ENCODE measurements around the gene HAL.

The HAL gene

DNA sequence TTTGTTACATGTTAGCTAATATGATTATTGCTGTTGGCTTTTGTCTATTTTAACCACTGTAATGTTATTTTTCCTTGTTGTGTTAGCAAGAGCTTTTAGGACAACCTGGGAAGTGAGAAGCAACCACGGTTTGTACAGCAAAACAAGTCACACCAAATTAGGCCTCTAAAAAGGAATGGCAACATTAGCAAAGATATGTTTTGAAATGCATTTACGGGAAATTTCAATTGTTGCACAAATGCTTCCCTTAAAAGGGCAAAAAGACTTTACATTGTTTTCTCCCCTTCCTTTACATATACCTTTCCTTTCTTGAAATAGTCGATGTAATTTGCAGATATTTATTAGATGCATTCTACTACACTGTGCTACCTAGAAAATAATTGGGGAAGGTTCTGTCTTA lies 43.4 kb upstream of the HAL start (continued):
- TF ChIP-seq ZBTB17 (tag by site-specific recombination; IDR thresholded peaks at IDR 0.05) (no peak), ZFP41 (tag by site-specific recombination; IDR thresholded peaks at IDR 0.05; ENCODE audit: borderline replicate concordance) (no peak), ZNF596 (tag by site-specific recombination; IDR thresholded peaks at IDR 0.05) (no peak)

DNA sequence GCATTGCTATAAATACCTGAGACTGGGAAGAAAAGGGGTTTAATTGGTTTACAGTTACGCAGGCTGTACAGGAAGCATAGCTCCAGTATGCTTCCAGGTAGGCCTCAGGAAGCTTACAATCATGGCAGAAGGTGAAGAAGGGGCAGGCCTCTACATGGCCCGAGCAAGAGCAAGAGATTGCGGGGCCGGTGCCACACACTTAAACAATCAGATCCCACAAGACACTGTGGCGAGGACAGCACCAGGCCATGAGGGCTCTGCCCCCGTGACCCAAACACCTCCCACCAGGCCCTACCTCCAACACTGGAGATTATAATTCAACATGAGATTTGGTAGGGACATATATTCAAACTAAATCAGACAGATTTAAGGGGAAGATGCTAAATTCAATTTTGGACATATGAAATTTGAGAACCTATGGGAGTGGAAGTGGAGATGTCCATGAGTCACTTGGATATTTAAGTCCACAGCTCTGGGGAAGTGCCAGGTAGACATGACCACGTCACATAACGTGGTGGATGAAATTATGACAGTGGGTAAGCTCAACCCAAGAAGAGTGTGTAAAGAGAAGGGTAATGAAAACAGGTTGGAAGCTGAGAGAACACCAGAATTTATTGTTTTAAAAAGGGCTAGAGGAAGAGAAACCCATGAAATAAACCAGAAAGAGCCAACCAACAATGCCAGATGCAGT lies 40.8 kb upstream of the HAL start:
- ChIA-PET CTCF (no interaction called here), POLR2A (interaction anchor here (0.7 to 1.7 kb wide), 2 partner anchors 16 to 218 kb away, joined by 5 to 7 read pairs; no protein-coding TSS in a partner anchor)
- peaks cover 5% of the 10 kb centered on the region; the same call in 1 of the 2 replicates for H3K4me1 ChIP-seq (ENCODE audit: control insufficient read depth, insufficient read depth, low read length)
- H3K27ac ChIP-seq (ENCODE audit: extremely low read depth, low read depth, low read length): no peak overlapping the region
- TF ChIP-seq, protein P1, sequence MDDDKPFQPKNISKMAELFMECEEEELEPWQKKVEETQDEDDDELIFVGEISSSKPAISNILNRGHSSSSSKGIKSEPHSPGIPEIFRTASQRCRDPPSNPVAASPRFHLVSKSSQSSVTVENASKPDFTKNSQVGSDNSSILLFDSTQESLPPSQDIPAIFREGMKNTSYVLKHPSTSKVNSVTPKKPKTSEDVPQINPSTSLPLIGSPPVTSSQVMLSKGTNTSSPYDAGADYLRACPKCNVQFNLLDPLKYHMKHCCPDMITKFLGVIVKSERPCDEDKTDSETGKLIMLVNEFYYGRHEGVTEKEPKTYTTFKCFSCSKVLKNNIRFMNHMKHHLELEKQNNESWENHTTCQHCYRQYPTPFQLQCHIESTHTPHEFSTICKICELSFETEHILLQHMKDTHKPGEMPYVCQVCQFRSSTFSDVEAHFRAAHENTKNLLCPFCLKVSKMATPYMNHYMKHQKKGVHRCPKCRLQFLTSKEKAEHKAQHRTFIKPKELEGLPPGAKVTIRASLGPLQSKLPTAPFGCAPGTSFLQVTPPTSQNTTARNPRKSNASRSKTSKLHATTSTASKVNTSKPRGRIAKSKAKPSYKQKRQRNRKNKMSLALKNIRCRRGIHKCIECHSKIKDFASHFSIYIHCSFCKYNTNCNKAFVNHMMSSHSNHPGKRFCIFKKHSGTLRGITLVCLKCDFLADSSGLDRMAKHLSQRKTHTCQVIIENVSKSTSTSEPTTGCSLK (tag by site-specific recombination; IDR thresholded peaks at IDR 0.05): no peak
- H3K4me3 ChIP-seq (ENCODE audit: low read depth, low read length): no peak overlapping the region
- H3K9me3 ChIP-seq (ENCODE audit: control insufficient read depth, insufficient read depth, low read depth, low read length): no peaks in the 10 kb centered on the region
- no peaks in the 10 kb centered on the region for H3K36me3 ChIP-seq (ENCODE audit: control insufficient read depth in 2 of 2, insufficient read depth in 1 of 2, low read length in 2 of 2)

GRCh38 chr12:96035283-96036236 lies 39.4 kb upstream of the HAL start, which contains the start of gene LTA4H:
TSS of gene LTA4H (minus strand) at chr12:96035587. CDS start at chr12:96035519, 68 bp downstream.
- ChIA-PET CTCF (interaction anchor here (0.7 to 1.0 kb wide), 2 partner anchors 30 to 59 kb away, joined by 3 read pairs; no protein-coding TSS in a partner anchor), POLR2A (interaction anchor here (0.6 to 1.7 kb wide), 19 partner anchors 10 to 1032 kb away, joined by 3 to 10 read pairs (median 3); partner anchors contain the start of genes AMDHD1, CCDC38, METAP2 and NDUFA12)
- Histone ChIP-seq H3K36me3 (ENCODE audit: control insufficient read depth in 2 of 2, insufficient read depth in 1 of 2, low read length in 2 of 2) (no peaks in the 10 kb centered on the region), H3K4me1 (ENCODE audit: control insufficient read depth, insufficient read depth, low read length) (peaks cover 5% of the 10 kb centered on the region; the same call in 1 of the 2 replicates), H3K9me3 (ENCODE audit: control insufficient read depth, insufficient read depth, low read depth, low read length) (no peaks in the 10 kb centered on the region), H3K4me3 (ENCODE audit: low read depth, low read length) (peak within 1 kb of the TSS; percentile 100), H3K27ac (ENCODE audit: extremely low read depth, low read depth, low read length) (peak within 1 kb of the TSS; percentile 75)
- TF ChIP-seq YY2 (tag by site-specific recombination; IDR thresholded peaks at IDR 0.05) (0 out of 2 replicates have a peak, but pooled peaks have one; percentile 23), ZNF341 (tag by site-specific recombination; IDR thresholded peaks at IDR 0.05; ENCODE audit: low read depth) (peak; percentile 64), ZNF302 (tag by site-specific recombination; IDR thresholded peaks at IDR 0.05; ENCODE audit: low read depth) (no peak), HOXD13 (CRISPR knock-in tag; IDR thresholded peaks at IDR 0.05; ENCODE audit: borderline replicate concordance) (no peak), ZNF202 (tag by site-specific recombination; IDR thresholded peaks at IDR 0.05; ENCODE audit: borderline replicate concordance) (no peak), KLF10 (tag by site-specific recombination; IDR thresholded peaks at IDR 0.05) (peak; percentile 40; the same call in 1 of the 2 replicates), SCRT2 (tag by site-specific recombination; IDR thresholded peaks at IDR 0.05) (0 out of 2 replicates have a peak, but pooled peaks have one; percentile 33), ZNF2 (tag by site-specific recombination; IDR thresholded peaks at IDR 0.05) (peak; percentile 95), KLF1 (tag by site-specific recombination; IDR thresholded peaks at IDR 0.05) (peak; percentile 81), BCL11A (tag by site-specific recombination; IDR thresholded peaks at IDR 0.05; ENCODE audit: low read depth) (no peak), ZNF623 (tag by site-specific recombination; IDR thresholded peaks at IDR 0.05) (peak; percentile 11; the same call in 1 of the 2 replicates), SETDB1 (IDR thresholded peaks at IDR 0.05; ENCODE audit: insufficient read length, low read length) (no peak), ZNF10 (tag by site-specific recombination; IDR thresholded peaks at IDR 0.05) (peak; percentile 57; the same call in 1 of the 2 replicates), IKZF3 (tag by site-specific recombination; IDR thresholded peaks at IDR 0.05) (no peak), ZNF660 (tag by site-specific recombination; IDR thresholded peaks at IDR 0.05) (peak; percentile 95), ZBTB7A (tag by site-specific recombination; IDR thresholded peaks at IDR 0.05; ENCODE audit: low read depth) (peak; percentile 87; the same call in 1 of the 2 replicates), ZNF777 (tag by site-specific recombination; IDR thresholded peaks at IDR 0.05; ENCODE audit: borderline replicate concordance) (peak; percentile 73; the same call in 1 of the 2 replicates), ZNF350 (tag by site-specific recombination; IDR thresholded peaks at IDR 0.05) (no peak)
- TF ChIP-seq, protein P2, sequence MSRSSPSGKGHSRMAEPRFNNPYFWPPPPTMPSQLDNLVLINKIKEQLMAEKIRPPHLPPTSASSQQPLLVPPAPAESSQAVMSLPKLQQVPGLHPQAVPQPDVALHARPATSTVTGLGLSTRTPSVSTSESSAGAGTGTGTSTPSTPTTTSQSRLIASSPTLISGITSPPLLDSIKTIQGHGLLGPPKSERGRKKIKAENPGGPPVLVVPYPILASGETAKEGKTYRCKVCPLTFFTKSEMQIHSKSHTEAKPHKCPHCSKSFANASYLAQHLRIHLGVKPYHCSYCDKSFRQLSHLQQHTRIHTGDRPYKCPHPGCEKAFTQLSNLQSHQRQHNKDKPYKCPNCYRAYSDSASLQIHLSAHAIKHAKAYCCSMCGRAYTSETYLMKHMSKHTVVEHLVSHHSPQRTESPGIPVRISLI (tag by site-specific recombination; IDR thresholded peaks at IDR 0.05): peak; percentile 56; the same call in 1 of the 2 replicates
- TF ChIP-seq, protein P3, sequence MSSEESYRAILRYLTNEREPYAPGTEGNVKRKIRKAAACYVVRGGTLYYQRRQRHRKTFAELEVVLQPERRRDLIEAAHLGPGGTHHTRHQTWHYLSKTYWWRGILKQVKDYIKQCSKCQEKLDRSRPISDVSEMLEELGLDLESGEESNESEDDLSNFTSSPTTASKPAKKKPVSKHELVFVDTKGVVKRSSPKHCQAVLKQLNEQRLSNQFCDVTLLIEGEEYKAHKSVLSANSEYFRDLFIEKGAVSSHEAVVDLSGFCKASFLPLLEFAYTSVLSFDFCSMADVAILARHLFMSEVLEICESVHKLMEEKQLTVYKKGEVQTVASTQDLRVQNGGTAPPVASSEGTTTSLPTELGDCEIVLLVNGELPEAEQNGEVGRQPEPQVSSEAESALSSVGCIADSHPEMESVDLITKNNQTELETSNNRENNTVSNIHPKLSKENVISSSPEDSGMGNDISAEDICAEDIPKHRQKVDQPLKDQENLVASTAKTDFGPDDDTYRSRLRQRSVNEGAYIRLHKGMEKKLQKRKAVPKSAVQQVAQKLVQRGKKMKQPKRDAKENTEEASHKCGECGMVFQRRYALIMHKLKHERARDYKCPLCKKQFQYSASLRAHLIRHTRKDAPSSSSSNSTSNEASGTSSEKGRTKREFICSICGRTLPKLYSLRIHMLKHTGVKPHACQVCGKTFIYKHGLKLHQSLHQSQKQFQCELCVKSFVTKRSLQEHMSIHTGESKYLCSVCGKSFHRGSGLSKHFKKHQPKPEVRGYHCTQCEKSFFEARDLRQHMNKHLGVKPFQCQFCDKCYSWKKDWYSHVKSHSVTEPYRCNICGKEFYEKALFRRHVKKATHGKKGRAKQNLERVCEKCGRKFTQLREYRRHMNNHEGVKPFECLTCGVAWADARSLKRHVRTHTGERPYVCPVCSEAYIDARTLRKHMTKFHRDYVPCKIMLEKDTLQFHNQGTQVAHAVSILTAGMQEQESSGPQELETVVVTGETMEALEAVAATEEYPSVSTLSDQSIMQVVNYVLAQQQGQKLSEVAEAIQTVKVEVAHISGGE (tag by site-specific recombination; conservative IDR thresholded peaks at IDR 0.05; ENCODE audit: low read depth): peak; percentile 44; the same call in 1 of the 2 replicates
